HG03095 (cell line): ENCODE measurements around the gene NELFE.
"Not testable (repeated sequence)": the region's sequence is repeated elsewhere in the genome, so short reads cannot be mapped to it uniquely, and the experiment has no call there.

Experiments
- ATAC-seq: cut with Tn5 transposase; IDR thresholded peaks from one replicate; pipeline ENCODE4 v1.9.1; 2021; ENCODE audit warnings: moderate library complexity; ENCODE audit not compliant: unreplicated experiment

The NELFE gene

DNA sequence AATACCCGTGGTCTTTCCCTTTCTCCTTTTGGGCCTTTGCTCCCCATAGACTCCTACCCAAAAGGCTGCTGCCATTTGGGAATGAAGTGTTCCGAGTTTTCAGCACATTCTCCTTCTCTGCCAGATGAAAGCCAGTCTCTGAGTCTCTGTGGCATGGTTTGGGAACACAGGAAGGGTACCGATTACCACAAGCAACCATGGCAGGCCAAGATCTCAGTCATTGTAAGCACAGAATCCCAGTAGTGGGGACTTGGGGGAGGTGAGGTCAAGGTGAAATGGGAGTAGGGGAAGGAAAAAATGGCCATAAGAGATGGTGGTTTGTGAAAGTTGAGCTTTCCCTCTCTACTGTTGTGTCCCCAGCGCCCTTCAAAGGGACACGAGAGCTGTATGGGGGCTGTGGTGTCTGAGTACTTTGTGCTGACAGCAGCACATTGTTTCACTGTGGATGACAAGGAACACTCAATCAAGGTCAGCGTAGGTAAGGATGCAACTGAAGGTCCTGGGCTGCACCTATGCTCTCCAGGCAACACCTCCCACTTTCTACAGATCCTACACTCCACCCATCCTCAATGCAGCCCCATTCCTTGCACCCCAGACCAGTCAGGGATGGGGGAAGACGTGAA is 8.7 kb downstream of the NELFE start:
- no peak for ATAC-seq

DNA sequence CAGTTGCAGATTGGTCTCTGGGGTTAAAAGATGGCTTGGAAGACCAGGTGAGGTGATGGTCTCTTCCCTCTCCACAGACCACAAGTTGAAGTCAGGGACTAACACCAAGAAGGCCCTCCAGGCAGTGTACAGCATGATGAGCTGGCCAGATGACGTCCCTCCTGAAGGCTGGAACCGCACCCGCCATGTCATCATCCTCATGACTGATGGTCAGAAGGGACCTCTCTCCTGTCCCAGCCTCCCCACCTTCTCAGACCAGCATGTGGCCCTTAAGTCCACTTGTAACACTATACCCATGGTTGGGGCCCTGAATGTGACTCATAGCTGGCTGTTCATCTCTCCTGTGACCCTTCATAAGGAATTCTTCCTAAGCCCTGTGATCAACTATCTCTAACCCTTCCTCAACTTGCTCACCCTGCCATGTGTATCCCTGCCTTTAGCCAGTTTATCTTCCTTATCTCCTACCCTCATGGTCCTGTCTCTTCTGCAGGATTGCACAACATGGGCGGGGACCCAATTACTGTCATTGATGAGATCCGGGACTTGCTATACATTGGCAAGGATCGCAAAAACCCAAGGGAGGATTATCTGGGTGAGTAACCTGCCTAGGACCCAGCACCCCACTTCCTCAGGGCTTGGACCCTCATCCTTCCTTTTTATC is 9.9 kb downstream of the NELFE start:
- no peak for ATAC-seq

- ATAC-seq = no peak
Observed at GRCh38 chr6:31948306-31948705, 10.5 kb downstream of the NELFE start.

- ATAC-seq = no peak
Observed at GRCh38 chr6:31947864-31948263, 10.9 kb downstream of the NELFE start.

DNA sequence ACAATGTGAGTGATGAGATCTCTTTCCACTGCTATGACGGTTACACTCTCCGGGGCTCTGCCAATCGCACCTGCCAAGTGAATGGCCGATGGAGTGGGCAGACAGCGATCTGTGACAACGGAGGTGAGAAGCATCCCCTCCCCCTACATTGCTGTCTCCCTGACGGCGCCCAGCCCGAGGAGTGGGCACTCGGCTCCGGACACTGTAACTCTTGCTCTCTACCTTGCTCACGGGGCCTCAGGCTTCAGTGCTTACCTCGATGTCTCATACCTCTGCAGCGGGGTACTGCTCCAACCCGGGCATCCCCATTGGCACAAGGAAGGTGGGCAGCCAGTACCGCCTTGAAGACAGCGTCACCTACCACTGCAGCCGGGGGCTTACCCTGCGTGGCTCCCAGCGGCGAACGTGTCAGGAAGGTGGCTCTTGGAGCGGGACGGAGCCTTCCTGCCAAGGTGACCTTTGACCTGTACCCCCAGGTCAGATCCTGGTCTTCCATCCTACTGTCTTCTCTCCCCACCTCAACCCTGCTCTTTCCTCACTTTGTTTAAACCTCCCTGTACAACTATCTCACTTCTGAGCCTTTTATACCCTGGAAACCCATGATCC is 11.6 kb downstream of the NELFE start:
- ATAC-seq = no peak

GRCh38 chr6:31946370-31946885 is 12.3 kb downstream of the NELFE start:
- no peak for ATAC-seq

DNA sequence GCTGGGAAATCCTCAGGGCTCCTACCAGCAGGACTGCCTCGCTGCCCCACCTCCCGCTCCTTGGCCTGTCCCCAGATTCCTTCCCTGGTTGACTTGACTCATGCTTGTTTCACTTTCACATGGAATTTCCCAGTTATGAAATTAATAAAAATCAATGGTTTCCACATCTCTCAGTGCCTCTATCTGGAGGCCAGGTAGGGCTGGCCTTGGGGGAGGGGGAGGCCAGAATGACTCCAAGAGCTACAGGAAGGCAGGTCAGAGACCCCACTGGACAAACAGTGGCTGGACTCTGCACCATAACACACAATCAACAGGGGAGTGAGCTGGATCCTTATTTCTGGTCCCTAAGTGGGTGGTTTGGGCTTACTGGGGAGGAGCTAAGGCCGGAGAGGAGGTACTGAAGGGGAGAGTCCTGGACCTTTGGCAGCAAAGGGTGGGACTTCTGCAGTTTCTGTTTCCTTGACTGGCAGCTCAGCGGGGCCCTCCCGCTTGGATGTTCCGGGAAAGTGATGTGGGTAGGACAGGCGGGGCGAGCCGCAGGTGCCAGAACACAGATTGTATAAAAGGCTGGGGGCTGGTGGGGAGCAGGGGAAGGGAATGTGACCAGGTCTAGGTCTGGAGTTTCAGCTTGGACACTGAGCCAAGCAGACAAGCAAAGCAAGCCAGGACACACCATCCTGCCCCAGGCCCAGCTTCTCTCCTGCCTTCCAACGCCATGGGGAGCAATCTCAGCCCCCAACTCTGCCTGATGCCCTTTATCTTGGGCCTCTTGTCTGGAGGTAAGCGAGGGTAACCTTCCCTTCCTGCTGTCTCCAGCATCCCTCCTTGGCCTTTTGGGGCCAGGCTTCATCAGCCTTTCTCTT is 13.0 kb downstream of the NELFE start, which contains the start of gene CFB:
Gene CFB, plus strand, starts transcription at position 589 of the 863 bp plus-strand sequence. Its CDS starts 127 bp downstream, at position 716.
- ATAC-seq = no peak

GRCh38 chr6:31945154-31945506 is 13.6 kb downstream of the NELFE start:
- no peak for ATAC-seq

DNA sequence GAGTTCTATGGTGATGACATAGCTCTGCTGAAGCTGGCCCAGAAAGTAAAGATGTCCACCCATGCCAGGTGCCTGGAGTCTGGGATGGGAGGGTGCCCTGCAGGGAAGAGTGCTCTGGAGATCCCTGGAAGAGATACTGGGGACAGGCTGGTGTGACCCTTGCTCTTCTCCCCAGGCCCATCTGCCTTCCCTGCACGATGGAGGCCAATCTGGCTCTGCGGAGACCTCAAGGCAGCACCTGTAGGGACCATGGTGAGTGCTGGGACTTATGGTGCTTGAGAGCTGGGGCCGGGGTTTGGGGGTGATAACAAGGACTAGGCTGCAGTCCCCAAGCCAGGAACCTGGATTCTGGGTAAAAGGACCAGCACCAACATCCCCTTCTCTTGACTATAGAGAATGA is 15.0 kb downstream of the NELFE start:
- no peak for ATAC-seq

GRCh38 chr6:31940256-31940664 is 18.5 kb downstream of the NELFE start:
- ATAC-seq = no peak

DNA sequence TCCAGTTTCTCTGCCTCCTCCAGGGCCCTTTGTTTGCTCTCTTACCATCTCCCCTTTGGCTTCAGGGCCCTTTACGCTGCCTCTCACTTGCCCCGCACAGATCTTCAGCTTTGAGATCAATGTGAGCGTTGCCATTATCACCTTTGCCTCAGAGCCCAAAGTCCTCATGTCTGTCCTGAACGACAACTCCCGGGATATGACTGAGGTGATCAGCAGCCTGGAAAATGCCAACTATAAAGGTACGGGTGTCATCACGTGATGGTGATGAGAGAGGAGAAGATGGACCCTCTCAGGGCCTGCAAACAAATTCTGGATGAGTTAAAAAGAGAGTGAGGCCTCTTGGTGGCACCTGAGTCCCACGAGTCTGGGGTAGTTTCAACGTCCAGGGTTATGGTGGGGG is 22.9 kb downstream of the NELFE start:
- no peak for ATAC-seq

- ATAC-seq = no peak
Observed at GRCh38 chr6:31935021-31935420, 23.8 kb downstream of the NELFE start.

DNA sequence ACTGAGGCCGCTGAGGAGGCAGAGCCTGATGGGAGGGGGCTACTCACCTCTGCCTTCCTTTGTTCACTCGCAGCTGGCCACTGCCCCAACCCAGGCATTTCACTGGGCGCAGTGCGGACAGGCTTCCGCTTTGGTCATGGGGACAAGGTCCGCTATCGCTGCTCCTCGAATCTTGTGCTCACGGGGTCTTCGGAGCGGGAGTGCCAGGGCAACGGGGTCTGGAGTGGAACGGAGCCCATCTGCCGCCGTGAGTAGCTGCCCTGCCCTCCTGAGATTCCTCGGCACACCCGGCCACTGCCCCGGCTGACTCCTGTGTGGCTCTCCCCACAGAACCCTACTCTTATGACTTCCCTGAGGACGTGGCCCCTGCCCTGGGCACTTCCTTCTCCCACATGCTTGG is 25.2 kb downstream of the NELFE start:
- ATAC-seq = no peak

DNA sequence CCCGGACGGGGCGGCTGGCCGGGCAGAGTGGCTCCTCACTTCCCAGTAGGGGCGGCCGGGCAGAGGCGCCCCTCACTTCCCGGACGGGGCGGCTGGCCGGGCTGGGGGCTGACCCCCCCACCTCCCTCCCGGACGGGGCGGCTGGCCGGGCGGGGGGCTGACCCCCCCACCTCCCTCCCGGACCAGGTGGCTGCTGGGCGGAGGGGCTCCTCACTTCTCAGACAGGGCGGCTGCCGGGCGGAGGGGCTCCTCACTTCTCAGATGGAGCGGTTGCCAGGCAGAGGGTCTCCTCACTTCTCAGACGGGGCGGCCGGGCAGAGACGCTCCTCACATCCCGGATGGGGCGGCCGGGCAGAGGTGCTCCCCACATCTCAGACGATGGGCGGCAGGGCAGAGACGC is 26.6 kb downstream of the NELFE start:
- not testable (repeated sequence) for ATAC-seq

- ATAC-seq = no peak
Observed at GRCh38 chr6:31930962-31931361, 27.8 kb downstream of the NELFE start.

DNA sequence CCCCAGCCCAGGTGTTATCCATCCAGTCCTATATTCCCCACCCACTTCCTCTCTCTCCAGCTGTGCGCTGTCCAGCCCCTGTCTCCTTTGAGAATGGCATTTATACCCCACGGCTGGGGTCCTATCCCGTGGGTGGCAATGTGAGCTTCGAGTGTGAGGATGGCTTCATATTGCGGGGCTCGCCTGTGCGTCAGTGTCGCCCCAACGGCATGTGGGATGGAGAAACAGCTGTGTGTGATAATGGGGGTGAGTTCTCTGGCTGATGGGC is 30.2 kb downstream of the NELFE start:
- no peak for ATAC-seq

- ATAC-seq = no peak
Observed at GRCh38 chr6:31927863-31928671, 30.7 kb downstream of the NELFE start.

DNA sequence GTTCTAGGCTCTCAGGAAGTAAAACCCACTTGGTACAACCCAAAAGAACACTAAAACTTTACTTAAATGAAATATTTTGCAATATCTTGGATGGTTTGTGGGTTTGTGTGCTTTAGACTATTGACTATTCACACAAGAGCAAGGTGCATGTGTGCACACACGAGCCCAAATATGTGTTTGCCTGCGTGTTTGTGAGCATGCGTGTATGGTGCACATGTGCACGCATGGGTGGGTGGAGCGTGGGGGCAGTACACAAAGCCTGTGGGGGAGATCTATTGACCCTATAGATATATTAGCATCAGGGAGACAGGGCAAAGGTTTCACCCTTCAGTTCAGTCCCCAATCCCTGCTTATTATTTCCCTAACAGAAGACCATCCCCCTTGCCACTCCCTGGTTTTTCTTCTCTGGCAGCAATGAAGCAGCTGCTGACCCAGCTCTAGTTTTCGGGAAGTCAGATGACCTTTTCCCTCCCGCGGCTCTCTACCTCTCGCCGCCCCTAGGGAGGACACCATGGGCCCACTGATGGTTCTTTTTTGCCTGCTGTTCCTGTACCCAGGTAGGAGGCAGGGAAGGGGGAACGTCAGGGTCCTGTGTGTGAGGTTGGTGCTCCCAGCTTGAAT is 31.4 kb downstream of the NELFE start, which contains the start of gene C2:
Gene C2, plus strand, starts transcription at position 476 of the 621 bp plus-strand sequence. Its CDS starts 36 bp downstream, at position 512.
- ATAC-seq = no peak

DNA sequence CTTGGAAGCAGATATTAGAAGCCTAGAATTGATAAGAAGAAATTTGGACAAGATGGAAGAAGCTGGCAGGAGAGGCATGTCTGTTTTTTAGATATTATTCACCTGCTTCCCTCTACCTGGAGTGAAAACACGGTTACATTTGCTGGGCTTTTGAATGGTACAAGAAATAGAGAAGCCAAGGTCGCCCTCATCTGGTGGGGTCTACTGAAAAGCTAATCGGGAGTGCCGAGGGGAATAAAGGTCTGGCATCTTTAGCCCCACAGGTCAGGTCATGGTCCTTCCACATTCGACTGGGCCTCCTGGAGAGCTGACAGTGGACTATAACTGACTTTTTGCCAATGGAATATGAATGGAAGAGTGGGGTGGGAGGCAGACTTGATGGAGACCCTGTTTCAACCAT is 35.8 kb downstream of the NELFE start:
- no peak for ATAC-seq

- no peak for ATAC-seq
Observed at GRCh38 chr6:31920811-31921210, 38.0 kb downstream of the NELFE start.
